Adipocyte (in vitro differentiated cells): ENCODE data around the gene LYZL4.

Experiments
- DNase-seq: peaks from one replicate; pipeline ENCODE4 v3.0.0-alpha.2; 2015; ENCODE audit warnings: low read depth
- H3K27me3 ChIP-seq: replicated peaks from 2 replicates; pipeline ENCODE4 v1.7.0; 2013; ENCODE audit warnings: mild to moderate bottlenecking, low read length, moderate library complexity; ENCODE audit not compliant: control insufficient read depth, insufficient read depth
- H3K36me3 ChIP-seq: 2 replicates; pipeline ENCODE4 v1.7.0; 2013; ENCODE audit warnings: low read length, mild to moderate bottlenecking, moderate library complexity; ENCODE audit not compliant: control insufficient read depth, insufficient read depth, severe bottlenecking
- H3K4me1 ChIP-seq: 2 replicates; pipeline ENCODE4 v1.7.0; 2013; ENCODE audit warnings: mild to moderate bottlenecking, low read length, moderate library complexity; ENCODE audit not compliant: control insufficient read depth, insufficient read depth
- H3K4me3 ChIP-seq: 2 replicates; pipeline ENCODE4 v1.7.0; 2013; ENCODE audit warnings: mild to moderate bottlenecking, low read length, moderate library complexity
- H3K9ac ChIP-seq: 2 replicates; pipeline ENCODE4 v1.7.0; 2013; ENCODE audit warnings: mild to moderate bottlenecking, low read length, moderate library complexity
- H3K9me3 ChIP-seq: 2 replicates; pipeline ENCODE4 v1.7.0; 2013; ENCODE audit warnings: mild to moderate bottlenecking, low read length, moderate library complexity; ENCODE audit not compliant: control insufficient read depth

The LYZL4 gene

DNA sequence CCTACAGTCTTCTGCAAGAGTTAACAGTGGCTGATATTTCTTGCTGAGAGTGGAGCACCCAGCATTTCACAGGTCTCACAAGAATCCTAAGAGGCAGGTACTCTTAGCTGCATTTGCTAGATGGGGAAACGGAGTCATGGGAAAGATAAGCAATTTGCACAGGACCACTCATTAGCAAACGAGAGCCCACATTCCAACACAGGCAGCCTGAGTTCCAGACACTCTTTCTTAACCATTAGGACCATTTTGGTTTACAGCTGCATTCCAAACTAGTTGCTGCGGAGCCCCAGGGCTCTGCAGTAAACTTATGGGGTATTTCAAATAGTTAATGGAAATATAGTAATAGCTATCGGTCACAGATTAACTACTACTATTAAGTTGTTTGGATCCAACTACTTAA lies 42.5 kb downstream of the LYZL4 start:
- no peak for DNase-seq
- Histone ChIP-seq H3K9me3 (peaks cover 19% of the 10 kb centered on the region), H3K27me3 (peaks cover 44% of the 10 kb centered on the region), H3K4me3 (no peak overlapping the region), H3K36me3 (no peaks in the 10 kb centered on the region), H3K9ac (no peak overlapping the region), H3K4me1 (no peaks in the 10 kb centered on the region)

DNA sequence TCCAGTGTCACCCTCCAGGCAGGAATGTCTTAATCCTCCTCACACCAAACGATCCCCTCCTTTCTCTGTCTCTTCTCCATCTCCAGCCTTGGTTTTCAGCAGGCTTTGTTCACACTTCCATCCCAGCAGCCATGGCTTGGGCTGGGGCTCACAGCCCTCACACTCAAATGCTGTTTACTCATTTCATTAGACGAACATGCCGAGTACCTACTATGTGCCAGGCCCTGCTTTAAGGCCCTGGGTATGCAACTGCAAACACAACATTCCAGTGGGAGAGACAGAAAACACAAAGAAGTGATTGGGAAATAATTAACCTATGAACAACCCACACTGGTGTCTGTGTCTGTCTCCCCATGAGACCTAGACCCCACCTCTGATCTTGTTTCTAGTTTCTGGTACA lies 43.9 kb downstream of the LYZL4 start:
- Histone ChIP-seq H3K36me3 (no peaks in the 10 kb centered on the region), H3K27me3 (peaks cover 32% of the 10 kb centered on the region), H3K9ac (no peak overlapping the region), H3K4me1 (no peaks in the 10 kb centered on the region), H3K9me3 (peaks cover 23% of the 10 kb centered on the region), H3K4me3 (no peak overlapping the region)
- DNase-seq, result no peak

DNA sequence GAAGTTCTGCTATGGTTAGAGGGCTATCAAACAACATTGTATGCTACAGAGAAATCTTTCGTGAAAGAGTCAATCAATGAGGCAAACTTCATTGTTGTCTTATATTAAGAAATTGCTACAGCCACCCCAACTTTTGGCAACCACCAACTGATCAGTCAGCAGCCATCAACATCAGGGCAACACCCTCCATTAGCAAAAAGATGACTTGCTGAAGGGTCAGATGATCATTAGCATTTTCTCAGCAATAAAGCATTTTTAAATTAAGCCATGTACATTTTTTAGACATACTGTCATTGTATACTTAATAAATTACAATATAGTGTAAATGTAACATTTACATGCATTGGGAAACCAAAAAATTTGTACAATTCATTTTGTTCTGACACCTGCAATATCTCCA lies 53.1 kb downstream of the LYZL4 start:
- peaks cover 16% of the 10 kb centered on the region for H3K9me3 ChIP-seq
- no peak for DNase-seq
- H3K36me3 ChIP-seq, result no peaks in the 10 kb centered on the region
- no peak overlapping the region for H3K9ac ChIP-seq
- peaks cover 25% of the 10 kb centered on the region for H3K27me3 ChIP-seq
- no peak overlapping the region for H3K4me3 ChIP-seq
- H3K4me1 ChIP-seq, result no peaks in the 10 kb centered on the region

DNA sequence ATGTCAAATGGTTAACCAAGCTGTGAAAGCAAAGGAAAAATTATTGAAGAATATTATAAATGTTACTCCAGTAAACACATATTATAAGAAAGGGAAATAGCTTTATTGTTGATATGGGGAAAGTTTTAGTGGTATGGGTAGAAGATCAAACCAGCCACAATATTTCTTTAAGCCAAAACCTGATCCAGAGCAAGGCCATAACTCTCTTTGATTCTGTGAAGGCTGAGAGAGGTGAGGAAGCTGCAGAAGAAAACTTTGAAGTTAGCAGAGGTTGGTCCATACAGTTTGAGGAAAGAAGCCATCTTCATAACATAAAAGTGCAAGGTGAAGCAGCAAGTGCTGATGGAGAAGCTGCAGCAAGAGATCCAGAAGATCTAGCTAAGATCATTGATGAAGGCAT lies 54.8 kb downstream of the LYZL4 start:
- Histone ChIP-seq H3K4me1 (no peaks in the 10 kb centered on the region), H3K9me3 (peaks cover 15% of the 10 kb centered on the region), H3K27me3 (peaks cover 30% of the 10 kb centered on the region), H3K36me3 (no peaks in the 10 kb centered on the region), H3K4me3 (no peak overlapping the region), H3K9ac (no peak overlapping the region)
- DNase-seq, result no peak

DNA sequence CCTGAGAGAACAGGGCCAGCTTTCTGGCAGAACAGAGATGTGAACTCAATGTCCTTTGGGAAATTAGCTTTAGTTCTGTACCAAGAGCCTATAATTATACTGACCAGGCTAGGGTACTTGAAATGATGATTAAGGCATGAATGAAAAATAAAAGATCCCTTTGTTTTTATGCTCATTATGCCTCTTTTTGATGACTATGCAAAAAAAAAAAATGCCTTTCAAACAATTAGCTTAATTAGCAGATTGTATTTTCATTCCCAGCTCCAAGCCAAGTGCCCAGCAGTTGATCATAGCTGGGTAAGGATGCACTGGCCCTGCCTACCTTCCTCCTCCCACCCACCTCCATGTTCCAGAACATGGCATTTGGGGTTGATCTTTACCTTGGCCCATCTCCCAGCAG lies 56.8 kb downstream of the LYZL4 start:
- Histone ChIP-seq H3K9ac (no peak overlapping the region), H3K9me3 (peaks cover 10% of the 10 kb centered on the region), H3K4me1 (no peaks in the 10 kb centered on the region), H3K27me3 (peaks cover 31% of the 10 kb centered on the region), H3K36me3 (no peaks in the 10 kb centered on the region), H3K4me3 (no peak overlapping the region)
- DNase-seq, result no peak

DNA sequence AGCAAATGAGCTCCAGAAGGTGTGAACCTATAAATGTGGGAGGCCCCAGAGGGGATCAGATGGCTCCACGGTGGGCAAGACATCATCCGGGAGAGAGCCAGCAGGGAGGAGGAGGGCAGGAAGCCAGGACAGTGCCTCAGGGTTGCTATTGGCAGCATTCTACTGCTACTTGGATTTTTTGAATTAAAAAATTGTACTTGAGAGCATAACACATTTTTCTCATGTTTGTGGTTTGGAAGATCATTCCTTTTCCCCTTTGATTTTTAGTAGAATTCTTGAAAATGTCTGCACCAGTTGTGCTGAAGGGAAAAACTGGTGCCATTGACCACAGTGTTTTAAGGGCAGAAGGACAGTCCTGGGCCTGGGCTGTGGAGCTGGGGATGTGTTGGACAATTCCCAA lies 59.2 kb downstream of the LYZL4 start:
- Histone ChIP-seq H3K9ac (no peak overlapping the region), H3K4me3 (no peak overlapping the region), H3K27me3 (peaks cover 33% of the 10 kb centered on the region), H3K4me1 (no peaks in the 10 kb centered on the region), H3K9me3 (peaks cover 8% of the 10 kb centered on the region), H3K36me3 (no peaks in the 10 kb centered on the region)
- peak; percentile 26 for DNase-seq

DNA sequence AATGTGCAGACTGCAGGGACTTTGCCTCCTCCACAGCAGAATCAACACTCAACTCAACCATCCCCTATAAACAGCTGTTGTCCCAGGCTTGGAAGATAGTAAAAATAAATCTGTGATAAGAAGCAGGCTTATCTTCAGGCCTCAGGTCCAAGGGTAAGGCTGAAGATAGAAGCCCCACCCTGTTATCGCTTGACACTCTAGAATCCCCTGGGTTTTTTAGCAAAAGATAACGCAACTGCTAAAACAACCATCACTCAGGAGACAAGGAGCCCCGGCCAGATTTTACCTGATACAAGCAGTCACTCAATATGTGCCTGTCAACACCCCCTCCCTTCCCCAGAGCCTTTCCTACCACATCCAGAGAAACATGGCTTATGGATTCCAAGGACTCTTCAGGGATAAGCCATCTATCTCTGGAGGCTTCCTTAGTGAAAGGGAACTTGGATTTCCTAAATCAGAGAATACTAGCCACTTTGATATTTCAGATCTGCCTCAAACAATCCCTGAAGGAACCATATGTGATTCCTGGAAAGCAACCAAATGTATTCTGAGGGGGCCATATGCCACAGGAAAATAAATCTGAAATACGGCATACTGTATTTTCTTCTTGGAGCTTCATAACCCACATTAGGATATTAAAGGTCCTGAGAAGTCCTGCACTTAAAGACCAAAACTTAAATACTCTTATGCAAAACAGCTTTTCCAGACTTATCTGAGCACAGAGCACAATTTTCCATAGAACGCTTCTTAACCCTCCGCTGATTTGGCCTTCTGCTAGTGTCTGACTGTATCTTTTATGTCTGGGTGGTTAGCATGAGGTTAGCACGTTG lies 60.4 kb downstream of the LYZL4 start:
- DNase-seq, result no peak

DNA sequence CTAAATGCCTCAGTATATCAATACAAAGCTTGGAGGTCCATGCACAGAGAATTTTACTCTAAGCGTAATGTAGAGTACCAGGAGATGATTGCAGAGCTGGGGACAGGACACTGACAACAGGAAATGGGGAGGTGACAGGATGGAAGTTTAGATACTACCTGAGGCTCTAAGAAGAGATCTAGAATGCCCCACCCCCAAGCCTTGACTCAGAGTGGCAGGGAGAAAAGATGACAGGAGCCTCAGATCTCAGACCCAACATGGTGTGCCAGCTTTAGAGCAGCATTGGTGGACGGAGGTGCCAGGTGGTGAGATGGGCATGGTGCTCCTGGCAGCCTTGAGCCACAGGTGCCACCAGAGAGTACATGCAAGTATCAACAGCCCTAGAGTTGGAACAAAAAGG lies 62.5 kb downstream of the LYZL4 start:
- Histone ChIP-seq H3K36me3 (no peaks in the 10 kb centered on the region), H3K9me3 (peaks cover 2% of the 10 kb centered on the region), H3K27me3 (peaks cover 26% of the 10 kb centered on the region), H3K4me3 (no peak overlapping the region), H3K9ac (no peak overlapping the region), H3K4me1 (no peaks in the 10 kb centered on the region)
- no peak for DNase-seq

More for the DNA sequence above, 60.4 kb downstream of the LYZL4 start:
- Histone ChIP-seq H3K27me3 (peaks cover 28% of the 10 kb centered on the region), H3K9me3 (peaks cover 2% of the 10 kb centered on the region), H3K9ac (no peak overlapping the region), H3K36me3 (no peaks in the 10 kb centered on the region), H3K4me3 (no peak overlapping the region), H3K4me1 (no peaks in the 10 kb centered on the region)
